A549 (cell line): Measurements from ENCODE around the gene COL17A1. TPM values are rescaled to one million over a fixed set of nuclear protein-coding genes. Genes with fewer than 3 reads are reported as not detected.
A peak's percentile ranks its signal among the peaks of the same experiment; 100 is the strongest.

Experiments
- ATAC-seq, 2 experiments: fragments of 200-7000 bp in 1 of 2; fragments of >200 bp in 1 of 2; cut with Nextera tagmentation in 1 of 2; cut with Tn5 transposase in 1 of 2; 3 replicates each; pipeline versions ENCODE4 v1.8.0 to v1.9.1; 2018 to 2020; ENCODE audit warnings: mild to moderate bottlenecking in 1 of 2, moderate library complexity in 1 of 2
- CTCF ChIA-PET: fragments of 300-600 bp; sonication (Branson Sonifier 250); formaldehyde crosslinking; extraction: SDS; loops from one replicate; lab custom pipeline; 2021; ENCODE audit warnings: antibody characterized with exemption, inconsistent platforms; lab: Yijun Ruan, JAX
- POLR2A ChIA-PET: fragments of 350-600 bp; formaldehyde crosslinking; extraction: SDS; loops from one replicate; lab custom pipeline; 2021; ENCODE audit warnings: antibody characterized with exemption, inconsistent platforms; lab: Yijun Ruan, JAX
- DNase-seq, 2 experiments: peaks; one replicate each; pipeline versions ENCODE4 v3.0.0 to v3.0.0-alpha.2; 2011 to 2016; ENCODE audit warnings: low read depth in 1 of 2, low spot score in 1 of 2
- FAIRE-seq: peaks from 2 replicates; lab custom pipeline; 2011; peaks lifted over from hg19 to GRCh38; lab: Jason Lieb, UNC
- H3K27ac ChIP-seq, 2 experiments: fragments of >200 bp; sonication (Bioruptor Twin); formaldehyde crosslinking; 3 replicates each; pipeline ENCODE4 v1.5.1; 2016 to 2017
- H3K4me1 ChIP-seq: fragments of >200 bp; sonication (Bioruptor Twin); formaldehyde crosslinking; 3 replicates; pipeline ENCODE4 v1.6.1; 2016
- H3K4me2 ChIP-seq: fragments of >200 bp; sonication (Bioruptor Twin); formaldehyde crosslinking; 3 replicates; pipeline ENCODE4 v1.6.1; 2016
- H3K4me3 ChIP-seq: fragments of >200 bp; sonication (Bioruptor Twin); formaldehyde crosslinking; 3 replicates; pipeline ENCODE4 v1.5.1; 2016
- H3K9me3 ChIP-seq: fragments of >200 bp; sonication (Bioruptor Twin); formaldehyde crosslinking; 3 replicates; pipeline ENCODE4 v1.6.1; 2016
- ATOH8 ChIP-seq: fragments of 250-450 bp; sonication (Bioruptor Pico); IDR thresholded peaks from 2 replicates; pipeline ENCODE4 v1.5.0; 2020; ENCODE audit warnings: low read depth, mild to moderate bottlenecking, moderate library complexity
- BHLHE40 ChIP-seq: IDR thresholded peaks from 2 replicates; pipeline ENCODE4 v1.6.1; 2012; ENCODE audit warnings: low read depth, low read length, inconsistent platforms
- CEBPB ChIP-seq, 2 experiments: fragments of >200 bp in 1 of 2; sonication (Bioruptor Twin) in 1 of 2; formaldehyde crosslinking in 1 of 2; IDR thresholded peaks; 2 replicates each; pipeline ENCODE4 v1.6.1; 2012 to 2016
- CHD4 ChIP-seq: fragments of 200-600 bp; sonication (generic); IDR thresholded peaks from 2 replicates; pipeline ENCODE4 v1.6.1; 2016; ENCODE audit warnings: antibody characterized with exemption, mild to moderate bottlenecking, borderline replicate concordance
- CTCF ChIP-seq: fragments of >200 bp; sonication (Bioruptor Twin); formaldehyde crosslinking; IDR thresholded peaks from 3 replicates; pipeline ENCODE4 v1.5.1; 2016
- E2F6 ChIP-seq: IDR thresholded peaks from 2 replicates; pipeline ENCODE4 v1.6.1; 2012; ENCODE audit warnings: low read depth, borderline replicate concordance
- ELK1 ChIP-seq: fragments of 150-350 bp; IDR thresholded peaks from 2 replicates; pipeline ENCODE4 v1.6.1; 2014; ENCODE audit warnings: low read depth, mild to moderate bottlenecking, low read length
- ESRRA ChIP-seq: fragments of 150-350 bp; IDR thresholded peaks from 2 replicates; pipeline ENCODE4 v1.6.1; 2014; ENCODE audit warnings: mild to moderate bottlenecking, low read length, borderline replicate concordance
- FOXS1 ChIP-seq: fragments of 250-450 bp; sonication (Bioruptor Pico); IDR thresholded peaks from 2 replicates; pipeline ENCODE4 v1.5.0; 2020; ENCODE audit warnings: mild to moderate bottlenecking, moderate library complexity
- JUNB ChIP-seq: fragments of >200 bp; sonication (Bioruptor Twin); formaldehyde crosslinking; IDR thresholded peaks from 2 replicates; pipeline ENCODE4 v1.6.1; 2016
- MAFK ChIP-seq: fragments of 450-650 bp; IDR thresholded peaks from 2 replicates; pipeline ENCODE4 v1.6.1; 2014; ENCODE audit not compliant: partially characterized antibody
- MYC ChIP-seq: IDR thresholded peaks from 2 replicates; pipeline ENCODE4 v1.6.1; 2012; ENCODE audit warnings: mild to moderate bottlenecking, inconsistent platforms, low read length, improper control_type of control experiment, borderline replicate concordance
- NFE2L2 ChIP-seq: fragments of 150-350 bp; conservative IDR thresholded peaks from 2 replicates; pipeline ENCODE4 v1.6.1; 2014; ENCODE audit warnings: low read length
- NR3C1 ChIP-seq: fragments of >200 bp; sonication (Bioruptor Twin); formaldehyde crosslinking; IDR thresholded peaks from 3 replicates; pipeline ENCODE4 v1.6.1; 2017
- POLR2A ChIP-seq: IDR thresholded peaks from 2 replicates; pipeline ENCODE4 v1.6.1; 2012; ENCODE audit warnings: mild to moderate bottlenecking, low read length
- RAD21 ChIP-seq, 2 experiments: fragments of >200 bp in 1 of 2; sonication (Bioruptor Twin) in 1 of 2; formaldehyde crosslinking in 1 of 2; IDR thresholded peaks in 1 of 2; conservative IDR thresholded peaks in 1 of 2; 2 replicates in 1 of 2; 3 replicates in 1 of 2; pipeline ENCODE4 v1.6.1; 2012 to 2018; ENCODE audit warnings: inconsistent platforms in 1 of 2
- RARB ChIP-seq: fragments of 250-450 bp; sonication (Bioruptor Pico); IDR thresholded peaks from 2 replicates; pipeline ENCODE4 v1.8.0; 2021; ENCODE audit warnings: mild to moderate bottlenecking, moderate library complexity
- RCOR1 ChIP-seq: fragments of 150-350 bp; IDR thresholded peaks from 2 replicates; pipeline ENCODE4 v1.6.1; 2014; ENCODE audit warnings: antibody characterized with exemption, low read length, low read depth
- ZC3H11A ChIP-seq: fragments of 450-650 bp; IDR thresholded peaks from 2 replicates; pipeline ENCODE4 v1.6.1; 2014; ENCODE audit warnings: antibody characterized with exemption, mild to moderate bottlenecking
- ZFP36 ChIP-seq: fragments of 450-650 bp; IDR thresholded peaks from 2 replicates; pipeline ENCODE4 v1.6.1; 2014; ENCODE audit warnings: borderline replicate concordance; ENCODE audit not compliant: partially characterized antibody
- WGBS: methylation state at CpG from one replicate; pipeline ENCODE4 v1.1.6; 2017; ENCODE audit errors: missing lambda C conversion rate; 5-methylcytosine and 5-hydroxymethylcytosine counted together
- polyA plus RNA-seq, 4 experiments: library from polyadenylated mRNA; depleted of rRNA in 3 of 4; stranded (reverse); fragments of >200 nt; fragmentation: RNase III in 1 of 4; extraction: RNeasy Plus Mini Kit Qiagen cat#74134 plus additional on column Dnase treatment in 1 of 4; gene quantifications; 2 replicates in 3 of 4; 3 replicates in 1 of 4; pipeline ENCODE4 v1.2.3, GENCODE V29; 2011 to 2017

Gene COL17A1
- polyA plus RNA-seq, 2 of the 4 experiments (the other 2 are of a cell fraction) = 1.3 to 1.6 TPM

- ChIA-PET CTCF (interaction anchor here (1.2 to 2.3 kb wide), 4 partner anchors 11 to 142 kb away, joined by 3 to 7 read pairs (median 5); partner anchors contain the start of gene SFR1), POLR2A (no interaction called here)
- no peak overlapping the region for H3K4me3 ChIP-seq
- no peak overlapping the region for H3K4me2 ChIP-seq
- TF ChIP-seq BHLHE40 (no peak), RCOR1 (no peak), FOXS1 (no peak), NFE2L2 (no peak), JUNB (no peak), E2F6 (no peak), CEBPB (IDR thresholded peaks at IDR 0.05) (no peak), MAFK (no peak), CHD4 (no peak), MYC (no peak), ESRRA (no peak)
- H3K4me1 ChIP-seq = peaks cover 17% of the 10 kb centered on the region
- DNase-seq (no peak), FAIRE-seq (no peak), ATAC-seq (no peak)
- no peak overlapping the region for H3K27ac ChIP-seq
- no peaks in the 10 kb centered on the region for H3K9me3 ChIP-seq
- 93% methylated on average over 6 of the region's 6 CpGs for WGBS
These were observed 56.2 kb downstream of the COL17A1 start for GRCh38 chr10:104029521-104029860.

GRCh38 chr10:104028823-104029520, 56.7 kb downstream of the COL17A1 start:
- Histone ChIP-seq H3K27ac (no peak overlapping the region), H3K4me3 (no peak overlapping the region), H3K4me2 (no peak overlapping the region), H3K4me1 (peaks cover 17% of the 10 kb centered on the region), H3K9me3 (no peaks in the 10 kb centered on the region)
- ATAC-seq (no peak), DNase-seq (no peak), FAIRE-seq (no peak)
- ChIA-PET POLR2A (no interaction called here), CTCF (interaction anchor here (1.0 to 2.3 kb wide), 9 partner anchors 9 to 316 kb away, joined by 3 to 9 read pairs (median 4); partner anchors contain the start of gene SFR1)
- 93% methylated on average over 4 of the region's 4 CpGs for WGBS
- TF ChIP-seq ZC3H11A = no peak
- no peak for TF ChIP-seq NR3C1
- no peak for TF ChIP-seq MYC
- TF ChIP-seq POLR2A = no peak
- no peak for TF ChIP-seq RAD21 (conservative IDR thresholded peaks at IDR 0.05 in 1 of 2, IDR thresholded peaks at IDR 0.05 in 1 of 2)
- TF ChIP-seq ELK1 = no peak
- TF ChIP-seq E2F6 = no peak
- no peak for TF ChIP-seq ESRRA
- no peak for TF ChIP-seq MAFK
- no peak for TF ChIP-seq RARB
- no peak for TF ChIP-seq ATOH8 (CRISPR knock-in tag)

- ChIA-PET CTCF (interaction anchor here (1.0 to 2.3 kb wide), 8 partner anchors 10 to 315 kb away, joined by 3 to 9 read pairs (median 4); partner anchors contain the start of gene SFR1), POLR2A (no interaction called here)
- no peaks in the 10 kb centered on the region for H3K9me3 ChIP-seq
- TF ChIP-seq MAFK (peak; percentile 42), RAD21 (conservative IDR thresholded peaks at IDR 0.05 in 1 of 2, IDR thresholded peaks at IDR 0.05 in 1 of 2) (peak; percentile 19 to 35; a peak in 2 of 5 replicates), CTCF (peak; percentile 15; the same call in 1 of the 3 replicates), ZFP36 (no peak)
- peaks cover 17% of the 10 kb centered on the region for H3K4me1 ChIP-seq
- DNase-seq (peak; percentile 58 to 59), FAIRE-seq (no peak), ATAC-seq (peak; percentile 96 to 99)
- no peak overlapping the region for H3K27ac ChIP-seq
- H3K4me2 ChIP-seq = no peak overlapping the region
- 70% methylated on average over 6 of the region's 6 CpGs for WGBS
- H3K4me3 ChIP-seq = no peak overlapping the region
These were observed 57.5 kb downstream of the COL17A1 start for GRCh38 chr10:104028146-104028545.
